HepG2 (cell line): Measurements from ENCODE around the gene CMTM4. TPM values are rescaled to one million over a fixed set of nuclear protein-coding genes. Genes with fewer than 3 reads are reported as not detected.

Experiments used
- ATF5 ChIP-seq: sonication (generic); formaldehyde crosslinking; IDR thresholded peaks from 2 replicates; pipeline ENCODE4 v1.4.0; 2020; ENCODE audit warnings: mild to moderate bottlenecking, low read depth, missing genetic modification reagents
- GTF2F1 ChIP-seq: fragments of 150-350 bp; IDR thresholded peaks from 2 replicates; pipeline ENCODE4 v1.6.1; 2014; ENCODE audit warnings: low read length
- MTA3 ChIP-seq: sonication (generic); formaldehyde crosslinking; IDR thresholded peaks from 2 replicates; pipeline ENCODE4 v1.4.0; 2020; ENCODE audit warnings: missing genetic modification reagents
- PAX8 ChIP-seq: sonication (generic); formaldehyde crosslinking; IDR thresholded peaks from 2 replicates; pipeline ENCODE4 v1.8.0; 2022; ENCODE audit warnings: mild to moderate bottlenecking, missing genetic modification reagents, borderline replicate concordance
- POGK ChIP-seq: sonication (generic); formaldehyde crosslinking; conservative IDR thresholded peaks from 2 replicates; pipeline ENCODE4 v1.8.0; 2022; ENCODE audit warnings: mild to moderate bottlenecking, moderate library complexity, missing genetic modification reagents
- PRDM15 ChIP-seq: sonication (generic); formaldehyde crosslinking; IDR thresholded peaks from 2 replicates; pipeline ENCODE4 v1.4.0; 2020; ENCODE audit warnings: missing genetic modification reagents
- RAD21 ChIP-seq: fragments of 450-650 bp; formaldehyde crosslinking; IDR thresholded peaks from 2 replicates; pipeline ENCODE4 v1.5.0; 2020; ENCODE audit warnings: mild to moderate bottlenecking
- TFDP1 ChIP-seq: IDR thresholded peaks from 2 replicates; pipeline ENCODE4 v1.6.1; 2016; ENCODE audit warnings: missing compliant biosample characterization, missing genetic modification reagents, borderline replicate concordance
- ZBTB25 ChIP-seq: IDR thresholded peaks from 2 replicates; pipeline ENCODE4 v1.6.1; 2018; ENCODE audit warnings: missing genetic modification reagents
- ZHX2 ChIP-seq, 2 experiments: sonication (generic) in 1 of 2; formaldehyde crosslinking in 1 of 2; IDR thresholded peaks; 2 replicates each; pipeline versions ENCODE4 v1.6.1 to v1.9.0; 2014 to 2022; ENCODE audit warnings: antibody characterized with exemption in 1 of 2, borderline replicate concordance in 1 of 2, inconsistent platforms in 1 of 2, low read depth in 1 of 2, missing genetic modification reagents in 1 of 2
- ZNF644 ChIP-seq: IDR thresholded peaks from 2 replicates; pipeline ENCODE4 v1.6.1; 2016; ENCODE audit warnings: low read depth
- ZNF672 ChIP-seq: sonication (generic); formaldehyde crosslinking; IDR thresholded peaks from 2 replicates; pipeline ENCODE4 v1.8.1; 2022; ENCODE audit warnings: missing genetic modification reagents
- ZSCAN9 ChIP-seq: IDR thresholded peaks from 2 replicates; pipeline ENCODE4 v1.6.1; 2016; ENCODE audit warnings: borderline replicate concordance
- polyA plus RNA-seq, 8 experiments: library from polyadenylated mRNA; depleted of rRNA in 3 of 8; stranded (reverse) in 7 of 8; unstranded in 1 of 8; fragments of >200 nt; fragmentation: Illumina TruSeq in 4 of 8; extraction: Trizol in 4 of 8; gene quantifications; 2 replicates each; pipeline versions ENCODE4 v1.2.1 to v1.2.3, GENCODE V29; 2011 to 2016; ENCODE audit warnings: low read depth in 4 of 8, missing spikeins in 1 of 8, mixed read lengths in 1 of 8; ENCODE audit not compliant: insufficient read depth in 1 of 8
- total RNA-seq, 5 experiments: library from RNA; depleted of rRNA; stranded (reverse); fragments of >200 nt; fragmentation: Illumina TruSeq; extraction: Trizol; gene quantifications; 2 replicates each; pipeline ENCODE4 v1.2.3, GENCODE V29; 2016; ENCODE audit warnings: low read depth in 1 of 5

CMTM4 gene
- total and polyA plus RNA-seq, 2 of the 13 experiments (the other 11 are each of a cell fraction or from before 2014, with no cell fraction given) = 32.0 to 36.3 TPM

GRCh38 chr16:66695935-66696668 is 441 bp downstream of the CMTM4 start (continued):
- TF ChIP-seq ZHX2 (IDR thresholded peaks at IDR 0.05; ENCODE audit: low read depth) (no peak), ZHX2 (CRISPR knock-in tag; IDR thresholded peaks at IDR 0.05; ENCODE audit: borderline replicate concordance) (no peak), PAX8 (no peak), TFDP1 (CRISPR knock-in tag) (peak; percentile 66; the same call in 1 of the 2 replicates), ZNF672 (CRISPR knock-in tag) (no peak), GTF2F1 (no peak), ZNF644 (CRISPR knock-in tag) (no peak), ZSCAN9 (no peak), ZBTB25 (CRISPR knock-in tag) (no peak), PRDM15 (CRISPR knock-in tag) (no peak), ATF5 (CRISPR knock-in tag) (no peak), POGK (CRISPR knock-in tag) (0 out of 2 replicates have a peak, but pooled peaks have one; percentile 77), RAD21 (CRISPR knock-in tag) (peak; percentile 21; the same call in 1 of the 2 replicates), MTA3 (CRISPR knock-in tag) (no peak)
